Astrocyte of the cerebellum (primary cell): ENCODE results near the gene NAIF1.
"Not testable (repeated sequence)": the region's sequence is repeated elsewhere in the genome, so short reads cannot be mapped to it uniquely, and the experiment has no call there.

Experiments
- DNase-seq: peaks from one replicate; pipeline ENCODE4 v3.0.0-alpha.2; 2011; ENCODE audit warnings: low read depth
- H3K4me3 ChIP-seq: 2 replicates; pipeline ENCODE4 v1.5.1; 2011; ENCODE audit warnings: mild to moderate bottlenecking, low read depth, low read length, moderate library complexity
- in situ Hi-C: cut with HindIII; loops from 2 replicates; pipeline ENCODE4 v1.10.0; 2017; ENCODE audit warnings: low sequenced_read_pairs
- TF ChIP-seq, protein P1 (sequence below): IDR thresholded peaks from 2 replicates; pipeline ENCODE4 v1.5.1; 2012; ENCODE audit warnings: low read length, low read depth, moderate library complexity, mild to moderate bottlenecking; ENCODE audit errors: missing control alignments

NAIF1 gene

DNA sequence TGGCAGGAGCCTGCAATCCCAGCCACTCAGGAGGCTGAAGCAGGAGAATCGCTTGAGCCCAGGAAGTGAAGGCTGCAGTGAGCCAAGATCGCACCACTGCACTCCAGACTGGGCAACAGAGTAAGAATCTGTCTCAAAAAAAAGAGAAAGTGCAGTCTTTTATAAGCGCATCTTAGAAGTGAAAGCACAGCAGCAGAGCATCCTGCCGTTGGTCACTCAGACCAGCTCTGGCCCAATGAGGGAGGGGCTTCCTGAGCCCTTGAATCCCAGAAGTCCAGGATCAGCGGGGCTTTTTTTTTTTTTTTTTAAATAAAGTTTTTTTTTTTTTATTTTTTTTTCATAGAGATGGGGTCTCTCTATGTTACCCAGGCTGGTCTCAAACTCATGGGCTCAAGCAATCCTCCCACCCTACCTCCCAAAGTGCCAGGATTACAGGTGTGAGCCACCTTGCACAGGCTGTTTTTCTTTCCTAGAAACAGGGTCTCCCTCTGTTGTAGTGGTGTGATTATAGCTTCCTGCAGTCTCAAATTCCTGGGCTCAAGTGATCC lies 42.3 kb downstream of the NAIF1 start:
- in situ Hi-C loops: no loop called here
- no peak overlapping the region for H3K4me3 ChIP-seq
- TF ChIP-seq, protein P1, sequence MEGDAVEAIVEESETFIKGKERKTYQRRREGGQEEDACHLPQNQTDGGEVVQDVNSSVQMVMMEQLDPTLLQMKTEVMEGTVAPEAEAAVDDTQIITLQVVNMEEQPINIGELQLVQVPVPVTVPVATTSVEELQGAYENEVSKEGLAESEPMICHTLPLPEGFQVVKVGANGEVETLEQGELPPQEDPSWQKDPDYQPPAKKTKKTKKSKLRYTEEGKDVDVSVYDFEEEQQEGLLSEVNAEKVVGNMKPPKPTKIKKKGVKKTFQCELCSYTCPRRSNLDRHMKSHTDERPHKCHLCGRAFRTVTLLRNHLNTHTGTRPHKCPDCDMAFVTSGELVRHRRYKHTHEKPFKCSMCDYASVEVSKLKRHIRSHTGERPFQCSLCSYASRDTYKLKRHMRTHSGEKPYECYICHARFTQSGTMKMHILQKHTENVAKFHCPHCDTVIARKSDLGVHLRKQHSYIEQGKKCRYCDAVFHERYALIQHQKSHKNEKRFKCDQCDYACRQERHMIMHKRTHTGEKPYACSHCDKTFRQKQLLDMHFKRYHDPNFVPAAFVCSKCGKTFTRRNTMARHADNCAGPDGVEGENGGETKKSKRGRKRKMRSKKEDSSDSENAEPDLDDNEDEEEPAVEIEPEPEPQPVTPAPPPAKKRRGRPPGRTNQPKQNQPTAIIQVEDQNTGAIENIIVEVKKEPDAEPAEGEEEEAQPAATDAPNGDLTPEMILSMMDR: no peak
- DNase-seq: no peak

DNA sequence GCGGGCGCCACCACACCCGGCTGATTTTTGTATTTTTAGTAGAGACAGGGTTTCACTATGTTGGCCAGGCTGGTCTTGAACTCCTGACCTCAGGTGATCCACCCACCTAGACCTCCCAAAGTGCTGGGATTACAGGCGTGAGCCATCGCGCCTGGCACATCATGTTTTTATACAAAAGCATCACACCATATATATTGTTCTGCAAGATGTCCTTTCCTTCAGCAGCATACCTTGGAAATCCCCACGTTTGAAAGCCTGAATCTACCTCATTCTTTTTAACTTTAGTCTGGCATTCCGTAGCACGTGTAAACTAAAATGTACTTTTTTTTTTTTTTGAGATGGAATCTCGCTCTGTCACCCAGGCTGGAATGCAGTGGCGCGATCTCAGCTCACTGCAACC lies 43.4 kb downstream of the NAIF1 start:
- H3K4me3 ChIP-seq, DNase-seq, in situ Hi-C loops: not testable (repeated sequence)

DNA sequence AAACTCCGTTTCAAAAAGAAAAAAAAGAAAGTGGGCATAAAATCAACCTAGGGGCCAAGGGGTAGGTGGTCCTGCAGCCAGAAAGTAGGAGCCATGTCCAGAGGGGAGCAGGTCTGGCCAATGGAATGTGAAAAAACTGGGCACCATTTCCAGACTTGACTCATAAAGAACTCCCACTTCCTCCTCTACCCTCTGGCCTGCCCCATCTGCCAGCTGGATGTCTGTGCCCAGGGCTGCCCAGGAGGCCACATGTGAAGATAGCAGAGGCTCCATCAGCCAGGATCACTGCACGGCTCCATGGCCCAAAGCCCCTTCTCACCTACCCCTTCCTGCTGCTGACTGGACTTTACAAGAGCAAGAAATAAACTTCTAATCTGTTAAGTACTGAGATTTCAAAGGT lies 44.2 kb downstream of the NAIF1 start:
- DNase-seq: no peak
- TF ChIP-seq, protein P1: no peak
- no peak overlapping the region for H3K4me3 ChIP-seq
- in situ Hi-C loops: no loop called here

DNA sequence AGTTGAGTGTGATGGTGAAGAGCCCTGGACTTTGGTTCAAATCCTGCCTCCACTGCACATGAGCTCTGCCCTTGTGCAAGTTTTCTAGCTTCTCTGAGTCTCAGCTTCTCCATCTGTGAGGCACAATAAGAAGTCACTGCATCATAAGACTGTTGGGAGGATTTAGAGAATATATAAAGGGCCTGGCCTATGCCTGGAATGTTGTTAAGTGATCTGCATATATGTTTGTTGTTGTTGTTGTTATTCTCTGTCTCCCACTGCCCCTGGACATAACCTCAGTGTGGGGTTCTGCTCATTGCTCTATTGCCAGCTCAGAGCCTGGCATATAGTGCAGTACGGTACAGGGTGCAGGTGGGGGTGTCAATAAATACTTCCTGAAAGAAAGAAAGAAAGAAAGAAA lies 46.0 kb downstream of the NAIF1 start:
- DNase-seq: no peak
- TF ChIP-seq, protein P1: peak; percentile 5
- no peak overlapping the region for H3K4me3 ChIP-seq
- in situ Hi-C loops: no loop called here

DNA sequence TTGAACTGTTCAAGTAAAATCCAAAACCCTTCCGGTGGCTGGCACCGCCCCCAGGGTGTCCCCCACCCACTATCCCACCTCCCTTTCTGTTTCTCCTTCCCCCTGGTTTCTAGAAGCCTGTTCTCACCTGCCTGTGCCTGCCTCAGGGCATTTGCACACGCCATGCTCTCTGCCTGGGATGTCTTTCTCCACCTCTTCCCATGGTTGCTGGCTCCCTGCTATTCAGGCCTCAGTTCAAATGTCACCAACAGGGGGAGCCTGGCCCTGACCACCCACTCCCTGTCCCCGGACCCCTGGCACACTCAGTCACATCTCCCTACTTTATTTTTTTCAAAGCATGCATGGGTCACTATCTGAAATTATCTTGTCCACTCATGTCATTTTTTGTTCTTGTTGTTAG lies 46.4 kb downstream of the NAIF1 start:
- no peak overlapping the region for H3K4me3 ChIP-seq
- TF ChIP-seq, protein P1: peak; percentile 24
- no peak for DNase-seq
- in situ Hi-C loops: no loop called here

DNA sequence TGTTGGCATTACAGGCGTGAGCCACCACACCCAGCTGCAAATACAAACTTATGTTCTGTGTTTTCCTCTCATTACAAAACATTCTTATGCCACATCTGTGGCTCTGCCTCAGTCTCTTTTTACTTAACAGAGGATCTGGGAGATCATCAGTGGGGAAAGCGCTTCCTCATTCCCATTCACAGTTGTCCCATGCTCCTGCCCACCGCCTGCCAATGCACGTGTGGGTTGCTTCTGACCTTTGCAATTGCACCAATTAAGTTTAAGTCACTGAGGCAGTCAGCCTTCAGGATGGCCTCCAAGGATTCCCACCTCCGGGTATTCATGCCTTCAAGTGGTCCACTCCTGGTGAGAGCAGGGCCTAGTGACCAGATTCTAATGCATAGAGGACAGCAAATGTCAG lies 51.4 kb downstream of the NAIF1 start:
- in situ Hi-C loops: no loop called here
- no peak overlapping the region for H3K4me3 ChIP-seq
- DNase-seq: no peak
- TF ChIP-seq, protein P1: no peak
